HG02840 (cell line): ENCODE data around the gene SYTL2.

Source experiments
- ATAC-seq: cut with Tn5 transposase; IDR thresholded peaks from one replicate; pipeline ENCODE4 v1.9.1; 2021; ENCODE audit warnings: mild to moderate bottlenecking, moderate library complexity, moderate number of reproducible peaks; ENCODE audit not compliant: unreplicated experiment, low FRiP score

SYTL2 gene

DNA sequence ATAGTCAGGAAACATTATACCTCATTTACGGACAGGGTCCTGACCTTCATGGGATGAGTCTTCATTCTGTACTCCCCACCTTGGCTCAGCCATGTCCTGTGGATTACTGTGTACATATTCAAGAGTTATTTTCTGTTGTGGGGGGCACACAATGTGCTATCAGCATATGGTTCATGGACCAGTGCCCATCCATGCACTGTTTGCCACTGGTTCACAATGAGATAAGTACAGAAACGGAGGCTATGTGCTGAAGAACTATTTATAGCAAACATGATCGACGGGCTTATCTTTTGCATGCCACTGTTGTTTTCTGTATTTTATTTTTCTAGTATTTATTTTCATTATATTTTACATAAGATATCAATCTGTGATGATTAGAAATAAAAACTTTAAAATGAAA lies 68.6 kb downstream of the SYTL2 start:
- no peak for ATAC-seq

DNA sequence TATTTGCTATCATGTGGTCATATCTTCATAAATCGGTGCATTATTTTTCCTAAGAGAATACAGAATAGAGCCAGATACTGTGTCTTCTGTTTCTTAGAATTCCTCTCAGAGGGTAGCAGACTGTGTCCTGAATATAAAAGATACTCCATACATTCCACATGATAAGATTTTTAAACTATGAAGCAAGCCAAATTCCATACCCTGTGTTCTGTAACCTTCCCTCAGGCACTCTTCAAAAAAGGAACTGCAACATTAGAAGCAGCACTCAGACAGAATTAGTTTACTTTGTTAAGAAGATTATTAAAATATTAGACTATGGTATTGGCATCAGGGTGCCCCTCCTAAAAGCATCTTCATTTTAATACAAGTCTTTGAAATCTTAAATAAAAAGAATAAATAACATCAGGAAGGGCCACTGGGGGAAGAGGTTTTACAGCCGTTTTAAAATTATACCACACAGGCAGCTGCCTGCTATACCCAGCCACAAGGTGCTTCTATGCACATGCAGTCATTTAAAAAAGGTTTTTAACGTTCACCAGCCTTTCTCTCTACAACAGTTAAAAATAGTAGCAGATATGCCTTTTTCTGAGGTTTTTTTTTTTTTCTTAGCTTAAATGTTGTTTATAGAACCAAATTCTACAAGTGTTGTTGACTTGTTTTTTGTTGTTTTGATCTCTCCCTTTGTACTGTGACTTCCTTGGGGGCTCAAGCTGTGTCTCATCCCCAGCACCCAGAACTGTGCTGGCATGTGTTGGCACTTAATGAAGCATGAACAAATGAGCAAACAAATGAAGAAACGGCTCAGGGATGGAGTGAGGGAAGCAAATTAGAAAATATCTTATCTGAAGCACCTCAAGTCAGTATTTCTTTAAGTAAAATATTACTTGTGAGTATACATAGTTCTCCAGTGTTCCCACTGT lies 70.2 kb downstream of the SYTL2 start:
- no peak for ATAC-seq

DNA sequence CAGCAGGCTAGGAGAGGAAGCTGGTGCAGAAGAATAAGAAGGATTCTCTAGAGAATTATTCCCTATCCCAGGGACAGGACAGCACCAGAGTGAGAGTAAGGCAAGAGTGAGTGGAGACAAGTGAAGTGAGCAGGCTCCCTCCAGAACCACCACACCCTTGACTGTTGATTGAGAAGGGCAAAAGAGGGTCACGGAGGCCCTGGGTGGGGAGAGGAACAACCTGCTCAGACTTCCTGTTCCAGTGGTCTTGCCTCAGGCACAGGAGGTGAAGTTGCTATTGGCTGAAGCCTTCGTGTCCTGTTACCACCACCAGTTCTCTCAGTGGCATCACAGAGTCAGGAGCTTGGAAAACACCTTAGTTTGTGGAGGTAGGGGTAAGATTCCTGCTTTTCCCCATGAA lies 73.2 kb downstream of the SYTL2 start:
- no peak for ATAC-seq

DNA sequence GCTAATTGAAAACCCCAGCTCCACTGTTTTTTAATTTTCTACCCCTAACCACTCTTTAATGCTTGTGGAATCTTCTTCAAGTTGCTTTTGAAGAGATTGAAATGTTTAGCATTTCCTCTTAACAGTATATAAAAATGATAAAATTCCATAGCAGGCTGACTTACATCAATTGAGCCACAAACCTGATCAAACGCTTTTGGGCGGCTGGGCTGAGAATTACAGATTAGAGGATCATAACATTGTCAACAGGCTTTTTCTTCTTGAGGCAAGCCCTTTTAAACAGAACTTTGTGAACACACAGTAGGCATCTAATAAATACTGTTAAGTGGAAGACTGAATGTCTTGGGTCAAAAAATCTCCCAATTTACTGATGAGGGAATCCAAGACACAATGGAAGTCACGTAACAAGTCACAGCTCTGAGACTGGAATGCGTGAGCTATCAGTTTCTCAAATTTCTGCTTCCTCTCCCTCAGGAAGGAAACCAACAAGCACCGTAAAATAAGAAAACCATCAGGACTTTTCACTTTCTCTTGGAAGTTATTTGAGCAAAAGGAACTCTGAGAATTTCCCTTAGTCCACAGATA lies 75.0 kb downstream of the SYTL2 start:
- no peak for ATAC-seq

DNA sequence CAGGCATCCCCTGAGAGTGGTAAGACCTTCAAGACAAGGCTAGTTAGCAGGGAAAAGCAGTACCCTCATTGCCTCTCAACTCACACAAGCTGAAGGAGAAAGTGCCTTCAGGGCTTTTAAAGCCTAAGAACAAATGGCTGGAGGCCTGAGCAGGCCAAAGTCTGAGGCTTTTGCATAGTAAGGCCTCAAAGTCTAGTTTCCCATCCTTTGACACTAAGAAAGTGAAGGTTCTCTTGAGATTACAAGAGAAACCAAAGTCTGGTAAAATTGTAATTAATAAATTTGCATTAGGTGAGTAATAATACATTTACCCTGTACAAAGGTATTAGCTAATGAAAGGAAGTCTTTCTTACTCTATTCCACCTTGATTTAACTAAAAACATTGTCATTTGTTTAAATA lies 78.0 kb downstream of the SYTL2 start:
- peak; percentile 70 for ATAC-seq

DNA sequence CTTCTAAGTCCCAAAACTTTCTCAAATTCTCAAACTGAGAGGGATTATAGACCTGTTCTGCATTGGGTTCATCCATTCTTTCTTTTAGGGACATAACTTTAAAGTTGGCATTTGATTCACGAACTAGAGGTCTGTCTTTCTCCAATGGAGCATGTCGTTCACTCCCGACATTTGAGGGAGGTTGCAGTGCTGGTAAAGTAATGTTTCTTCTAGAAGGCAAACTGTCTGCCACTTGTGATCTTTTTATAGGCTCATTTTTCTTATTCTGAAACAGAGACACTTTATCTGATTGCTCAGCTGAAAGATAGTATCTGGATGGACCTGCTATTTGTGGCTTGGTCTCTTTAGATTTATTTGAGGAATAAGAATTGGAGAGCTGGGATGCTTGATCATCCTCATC lies 84.6 kb downstream of the SYTL2 start:
- ATAC-seq = no peak

DNA sequence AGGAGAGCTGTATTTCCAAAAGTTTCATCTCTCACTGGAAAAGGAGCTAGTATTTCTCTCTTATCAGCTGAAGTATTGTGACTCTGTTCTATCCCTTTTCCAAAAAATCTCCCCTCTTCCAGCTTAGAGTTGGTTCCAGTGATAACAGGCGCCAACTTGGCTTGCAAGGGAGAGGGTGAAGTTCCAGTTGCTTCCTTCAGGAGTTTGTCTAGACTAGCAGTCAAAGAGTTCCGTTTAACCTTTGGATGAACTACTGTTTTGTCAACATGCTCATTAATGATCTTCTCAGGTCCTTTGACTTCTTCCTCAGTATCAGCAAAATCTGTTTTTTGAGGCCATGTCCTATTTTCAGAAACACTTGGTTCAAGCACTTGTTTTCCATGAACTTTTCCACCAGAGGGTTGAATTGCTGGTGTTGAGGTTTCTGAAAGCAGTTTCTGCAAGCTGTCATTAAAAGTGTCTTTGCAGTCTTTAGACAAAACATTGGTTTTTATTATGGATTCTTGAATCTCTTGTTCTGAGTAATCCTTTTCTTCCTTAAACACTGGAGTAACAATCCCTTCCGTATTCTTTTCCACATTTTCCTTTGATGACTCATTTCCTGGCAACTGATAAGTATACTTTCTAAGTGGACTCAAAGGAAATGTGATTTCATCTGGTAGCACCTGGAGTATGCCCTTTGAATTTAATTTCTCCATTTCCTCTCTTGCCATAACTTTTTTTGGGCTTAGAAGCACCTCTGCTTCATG lies 85.3 kb downstream of the SYTL2 start:
- ATAC-seq = no peak

DNA sequence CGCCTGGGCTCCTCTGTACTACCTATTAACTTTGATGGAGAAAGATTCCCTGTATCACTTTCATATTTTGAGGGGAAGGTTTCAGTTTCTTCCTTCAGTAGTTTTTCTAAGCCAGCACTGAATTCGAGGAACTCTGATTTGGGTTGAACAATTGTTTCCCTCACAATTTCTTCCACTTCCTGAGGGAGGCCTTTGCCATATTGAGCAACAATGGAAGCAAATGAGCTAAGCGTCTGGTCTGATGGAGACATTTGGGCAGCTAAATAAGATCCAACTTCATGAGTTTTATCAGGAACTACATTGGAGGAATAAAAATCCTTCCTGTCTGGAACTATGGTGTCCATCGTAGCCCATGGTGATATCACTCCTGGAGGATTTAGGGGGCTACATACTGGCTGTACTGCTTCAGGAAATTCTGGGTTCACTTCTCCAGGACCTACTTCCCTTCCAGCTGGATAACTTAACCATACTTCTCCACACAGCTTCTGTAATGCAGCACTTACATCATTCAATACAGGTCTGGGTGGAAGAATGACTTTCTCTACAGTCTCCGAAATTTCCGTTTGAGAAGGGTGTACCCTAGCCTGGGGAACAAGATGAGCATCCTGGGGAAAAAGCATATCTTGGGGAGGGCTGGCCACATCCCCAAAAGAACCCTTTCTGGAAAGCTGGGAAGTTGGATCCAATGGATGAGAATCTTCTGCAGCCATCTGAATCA lies 86.0 kb downstream of the SYTL2 start:
- no peak for ATAC-seq

DNA sequence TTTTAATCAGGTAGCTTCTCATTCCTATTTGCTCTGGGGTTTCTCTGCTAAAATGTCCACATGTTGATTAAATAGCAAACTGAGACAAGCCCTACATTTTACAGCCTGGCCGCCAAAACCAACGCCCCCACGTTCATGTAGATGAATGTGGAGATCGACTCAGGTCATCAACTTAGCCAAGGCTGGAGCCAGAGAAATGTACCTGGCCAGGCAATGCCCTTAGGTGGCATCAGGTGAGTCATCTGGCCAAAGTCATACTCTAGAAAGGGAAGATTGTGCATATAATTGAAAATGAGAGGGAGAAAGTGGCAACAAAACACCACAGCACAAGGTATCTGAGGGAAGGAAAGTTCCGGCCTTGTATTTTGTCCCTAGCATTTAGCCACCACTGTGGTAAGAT lies 87.9 kb downstream of the SYTL2 start:
- no peak for ATAC-seq

DNA sequence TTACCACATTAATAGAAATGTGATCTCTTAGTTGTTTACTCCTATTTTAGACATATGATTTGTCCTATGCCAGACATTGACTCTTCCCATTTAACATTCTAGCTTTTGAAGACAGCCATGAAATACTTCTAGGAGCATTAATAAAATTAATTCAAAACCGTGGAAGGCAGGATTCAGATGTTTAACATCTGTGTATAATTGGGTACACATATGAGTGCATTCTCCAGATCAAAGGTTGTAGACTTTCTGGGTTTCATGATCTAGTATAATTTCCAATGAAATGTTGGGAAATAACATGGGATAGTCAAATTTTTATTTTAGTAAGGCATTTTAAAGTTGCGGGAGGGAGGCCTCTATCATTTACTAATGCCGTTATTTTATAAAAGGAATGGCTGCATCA lies 89.8 kb downstream of the SYTL2 start:
- ATAC-seq = no peak

DNA sequence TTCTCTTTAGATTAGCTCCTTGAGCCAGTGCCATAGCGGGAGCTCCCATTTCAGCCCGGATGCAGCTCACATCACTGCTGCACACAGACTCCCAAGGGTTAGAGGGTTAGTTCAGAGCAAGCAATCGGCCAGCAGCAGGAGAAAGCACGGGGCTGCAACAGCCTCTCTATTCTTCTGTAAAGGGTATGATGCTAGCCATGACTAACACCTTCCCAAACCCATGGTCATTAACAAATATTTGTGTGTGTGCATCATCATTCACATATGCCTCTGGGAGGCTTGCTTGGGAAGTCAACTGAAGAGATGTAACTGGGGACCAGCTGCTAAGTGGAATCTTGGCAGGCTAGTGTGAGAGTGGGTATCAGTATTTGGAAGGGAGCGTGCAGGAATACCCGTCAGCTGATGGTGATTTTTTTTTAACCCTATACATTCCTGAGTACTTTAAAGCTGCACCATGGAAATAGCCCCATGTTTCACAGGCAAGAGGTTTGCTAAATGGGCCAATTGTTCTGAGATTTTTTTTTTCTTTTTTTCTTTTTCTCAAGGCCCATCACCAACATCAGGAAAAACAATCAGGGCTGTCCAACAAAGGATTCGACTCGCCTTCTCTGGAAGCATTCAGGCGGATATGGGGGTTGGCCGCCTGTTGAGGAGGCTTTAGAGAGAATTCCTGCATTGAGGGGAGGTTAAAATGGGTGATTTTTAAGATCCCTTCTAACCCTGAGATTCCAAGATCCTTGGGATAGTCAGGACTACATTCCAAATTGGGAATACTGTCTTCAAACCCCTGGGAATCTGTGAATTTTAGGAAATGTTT lies 91.7 kb downstream of the SYTL2 start:
- ATAC-seq = no peak

DNA sequence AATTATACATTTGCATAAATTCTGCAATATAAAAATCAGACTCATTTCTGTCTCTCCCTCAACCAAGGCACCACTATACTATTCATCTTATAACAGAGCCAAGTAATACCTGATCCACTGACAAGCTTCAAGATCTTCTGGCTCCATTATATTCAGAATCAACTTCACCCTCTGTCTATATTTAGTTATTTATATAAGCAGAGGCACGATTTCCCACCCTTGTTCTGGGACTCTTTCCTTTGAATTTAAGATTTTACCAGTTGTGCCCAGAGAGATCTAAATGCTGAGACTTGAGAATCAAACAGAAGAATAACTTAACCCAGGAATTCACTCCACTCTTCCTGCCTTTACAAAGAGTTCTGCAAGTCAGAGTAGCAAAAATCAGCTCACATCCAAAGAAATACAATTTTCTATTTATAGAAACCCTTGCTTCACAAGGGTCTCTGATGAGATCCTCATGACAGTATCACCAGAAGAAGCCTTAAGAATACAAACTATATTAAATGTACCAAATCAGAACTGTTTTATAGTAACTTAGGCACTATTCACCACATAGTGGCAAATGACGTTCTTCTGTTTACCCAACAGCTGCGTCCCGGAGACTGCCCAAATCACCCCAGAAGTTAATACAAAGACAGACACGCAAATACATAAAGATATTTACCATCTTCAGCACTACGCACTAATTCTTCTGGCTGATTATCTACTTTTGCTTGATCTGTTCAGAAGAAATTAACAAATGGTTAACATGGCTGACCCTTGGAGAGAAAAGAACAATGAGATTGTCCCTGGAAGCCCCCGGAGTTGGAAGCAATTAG lies 92.6 kb downstream of the SYTL2 start:
- no peak for ATAC-seq

DNA sequence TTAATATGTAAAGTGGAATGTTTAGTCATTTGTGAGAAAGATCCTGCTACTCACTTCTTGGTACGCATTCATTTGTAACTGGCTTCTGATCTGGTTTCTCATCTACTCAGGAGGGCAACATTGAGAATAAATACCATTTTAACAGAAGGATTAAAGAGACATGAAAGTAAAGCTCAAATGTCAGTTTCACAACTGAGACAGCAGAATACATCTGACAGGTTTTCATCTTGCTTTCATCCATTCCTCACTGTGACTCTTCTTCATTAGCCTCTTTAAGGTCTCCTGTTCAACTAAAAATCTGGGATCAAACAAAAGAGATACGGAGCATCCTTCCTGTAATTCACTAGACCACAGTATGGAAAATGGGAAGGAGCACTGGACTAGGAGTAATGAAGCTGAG lies 93.5 kb downstream of the SYTL2 start:
- no peak for ATAC-seq

DNA sequence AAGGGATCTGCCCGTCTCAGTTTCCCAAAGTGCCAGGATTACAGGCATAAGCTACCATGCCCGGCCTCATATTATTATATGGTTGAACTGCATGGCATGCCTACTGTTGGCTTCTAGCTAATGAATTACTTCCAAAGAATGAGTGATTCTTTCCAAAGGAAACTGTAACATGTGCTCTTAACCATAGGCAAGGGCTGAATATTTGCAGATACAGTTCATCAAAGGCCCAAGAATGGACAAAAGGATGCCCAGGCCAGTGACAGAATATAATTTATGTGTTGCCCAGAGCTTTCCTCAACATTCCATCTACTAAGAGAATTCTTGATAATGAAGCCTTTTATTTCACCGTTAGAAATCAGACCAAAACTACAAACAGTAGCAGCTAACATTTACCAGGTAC lies 98.0 kb downstream of the SYTL2 start:
- ATAC-seq = no peak

DNA sequence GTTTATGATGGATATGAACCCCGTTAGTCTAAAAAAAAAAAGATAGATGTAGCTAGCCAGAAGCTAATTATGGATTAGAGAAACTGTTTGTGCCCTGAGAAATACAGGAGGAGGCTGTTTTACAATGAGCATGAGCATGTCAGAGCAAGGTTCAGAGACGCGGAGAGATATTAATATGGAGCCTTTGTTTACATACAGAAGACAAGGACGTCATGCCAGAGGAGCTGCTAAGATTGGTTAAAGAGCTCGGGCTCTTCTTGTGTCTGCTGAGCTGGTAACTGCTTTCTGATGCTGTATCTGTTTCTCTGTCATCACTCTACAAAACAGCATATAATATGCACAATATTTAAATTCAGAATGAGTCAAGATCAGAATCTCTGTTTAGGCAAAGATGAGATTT lies 100.0 kb downstream of the SYTL2 start:
- ATAC-seq = no peak

DNA sequence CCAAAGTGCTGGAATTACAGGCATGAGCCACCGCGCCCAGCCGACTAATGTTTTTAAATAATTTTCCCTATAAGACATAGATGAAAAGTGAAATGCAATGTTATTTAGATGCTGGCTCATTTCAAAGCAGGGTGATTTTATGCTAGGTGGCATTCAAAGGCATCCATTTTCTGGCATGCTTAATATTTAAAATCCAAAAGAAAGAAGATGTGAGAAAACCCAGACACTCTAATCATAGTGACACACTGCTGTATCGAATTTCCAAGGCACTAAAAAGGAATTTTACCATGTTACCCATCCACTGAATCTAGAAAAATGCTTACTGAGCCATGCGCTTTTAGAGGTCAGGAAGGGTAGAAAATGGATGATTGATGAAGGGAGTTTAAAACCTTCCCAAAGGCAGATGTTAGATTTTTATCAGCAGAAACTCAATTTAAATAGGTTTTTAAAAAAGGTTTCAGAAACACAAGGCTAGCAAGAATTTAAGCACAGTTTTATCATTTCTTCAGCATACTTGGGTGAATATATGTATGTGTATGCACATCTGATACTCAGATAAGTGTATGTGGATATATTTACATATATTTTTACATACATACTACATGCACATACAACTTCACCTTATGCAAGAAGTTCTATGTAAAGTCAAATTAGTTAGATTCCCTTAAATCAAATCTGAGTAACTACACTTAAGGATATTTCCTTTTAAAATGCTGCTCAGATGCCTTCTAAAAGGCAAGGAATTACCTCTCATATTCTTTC lies 100.8 kb downstream of the SYTL2 start:
- no peak for ATAC-seq

DNA sequence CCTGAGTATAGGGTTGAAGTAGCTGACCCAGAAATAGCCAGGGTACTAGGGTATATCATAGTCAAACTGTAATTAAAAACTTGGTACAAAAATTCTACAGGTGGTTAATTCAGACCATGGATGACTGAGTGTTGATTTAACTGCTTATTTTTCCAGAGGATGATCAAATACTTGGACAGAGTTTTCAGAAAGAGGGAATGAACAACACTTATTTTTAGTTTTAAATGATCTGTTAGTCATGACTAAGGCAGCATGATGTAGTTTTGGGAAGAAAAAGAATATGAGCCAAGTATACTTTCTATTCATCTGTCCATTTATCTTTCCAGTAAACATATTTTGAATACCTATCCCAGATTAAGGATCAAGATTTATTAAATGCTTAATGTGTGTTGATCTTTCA lies 105.1 kb downstream of the SYTL2 start:
- no peak for ATAC-seq

DNA sequence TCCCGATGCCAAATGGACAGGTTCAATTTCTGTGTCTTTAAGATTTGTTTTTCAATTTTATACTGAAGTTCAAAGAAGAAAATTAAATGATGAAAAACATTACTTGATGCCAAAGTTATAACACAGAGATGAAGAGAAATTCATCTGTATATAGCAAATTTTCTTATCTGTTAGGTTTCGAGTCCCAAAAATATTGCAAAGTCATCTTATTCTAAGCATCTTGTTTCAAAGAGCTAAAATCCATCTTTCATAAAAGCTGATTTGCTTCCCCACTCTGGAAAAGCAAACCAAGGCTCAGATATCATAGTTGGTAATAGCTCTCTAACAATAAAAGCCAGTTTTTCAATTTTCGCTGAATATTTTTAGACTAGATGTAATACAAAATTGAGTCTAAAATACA lies 106.0 kb downstream of the SYTL2 start:
- ATAC-seq = no peak
